ENCODE results near the gene MS4A4A. TPM values are rescaled to one million over a fixed set of nuclear protein-coding genes. Genes with fewer than 3 reads are reported as not detected.
"Not testable (repeated sequence)": the region's sequence is repeated elsewhere in the genome, so short reads cannot be mapped to it uniquely, and the experiment has no call there.

Gene MS4A4A
- polyA plus RNA-seq, 1 donor from 2014 or later, result not detected

- Histone ChIP-seq H3K4me2 (ENCODE audit: low read length) (no peak overlapping the region), H3F3A (ENCODE audit: insufficient read depth, low read length, poor library complexity, severe bottlenecking) (no peaks in the 10 kb centered on the region), H3K36me3 (ENCODE audit: insufficient read depth, low read length) (no peaks in the 10 kb centered on the region), H3K79me2 (replicated peaks; ENCODE audit: insufficient read depth, low read length) (no peaks in the 10 kb centered on the region), H2AFZ (ENCODE audit: low read depth, low read length) (no peak overlapping the region), H3K9me3 (ENCODE audit: low read length) (no peaks in the 10 kb centered on the region), H3K9ac (ENCODE audit: low read length) (no peak overlapping the region), H3K27ac (ENCODE audit: low read length) (no peak overlapping the region), H4K20me1 (ENCODE audit: insufficient read depth) (no peaks in the 10 kb centered on the region), H3K9me2 (ENCODE audit: insufficient read depth, low read length) (no peaks in the 10 kb centered on the region), H3K4me3 (ENCODE audit: low read length) (no peak overlapping the region), H3K27me3 (ENCODE audit: insufficient read depth, low read depth, low read length) (no peaks in the 10 kb centered on the region)
- TF ChIP-seq POLR2AphosphoS5 (IDR thresholded peaks at IDR 0.05) (no peak), EZH2 (IDR thresholded peaks at IDR 0.05; ENCODE audit: borderline replicate concordance, insufficient read depth, low read length, poor library complexity, severe bottlenecking) (no peak)
These were observed 1.8 kb downstream of the MS4A4A start for GRCh38 chr11:60282286-60282685.

- not testable (repeated sequence) for H3K9me2 ChIP-seq (ENCODE audit: insufficient read depth, low read length); H3K9ac ChIP-seq (ENCODE audit: low read length); H3K79me2 ChIP-seq (replicated peaks; ENCODE audit: insufficient read depth, low read length); H3K4me3 ChIP-seq (ENCODE audit: low read length); H3K9me3 ChIP-seq (ENCODE audit: low read length); H3F3A ChIP-seq (ENCODE audit: insufficient read depth, low read length, poor library complexity, severe bottlenecking); H3K36me3 ChIP-seq (ENCODE audit: insufficient read depth, low read length); H3K27me3 ChIP-seq (ENCODE audit: insufficient read depth, low read depth, low read length); H4K20me1 ChIP-seq (ENCODE audit: insufficient read depth); H3K4me2 ChIP-seq (ENCODE audit: low read length); H2AFZ ChIP-seq (ENCODE audit: low read depth, low read length); H3K27ac ChIP-seq (ENCODE audit: low read length)
These were observed 5.1 kb downstream of the MS4A4A start for GRCh38 chr11:60285411-60286126.

- no peak overlapping the region for H2AFZ ChIP-seq (ENCODE audit: low read depth, low read length)
- TF ChIP-seq EP300 (conservative IDR thresholded peaks at IDR 0.05; ENCODE audit: poor library complexity, severe bottlenecking) (no peak), RAD21 (conservative IDR thresholded peaks at IDR 0.05) (no peak), CTCF (IDR thresholded peaks at IDR 0.05; ENCODE audit: poor library complexity, severe bottlenecking) (no peak), POLR2AphosphoS5 (IDR thresholded peaks at IDR 0.05) (no peak), EZH2 (IDR thresholded peaks at IDR 0.05; ENCODE audit: borderline replicate concordance, insufficient read depth, low read length, poor library complexity, severe bottlenecking) (no peak), MXI1 (conservative IDR thresholded peaks at IDR 0.05; ENCODE audit: poor library complexity, severe bottlenecking) (no peak), SMC3 (conservative IDR thresholded peaks at IDR 0.05; ENCODE audit: poor library complexity) (no peak), TAF1 (IDR thresholded peaks at IDR 0.05; ENCODE audit: low read depth) (no peak)
- TF ChIP-seq, protein P1, sequence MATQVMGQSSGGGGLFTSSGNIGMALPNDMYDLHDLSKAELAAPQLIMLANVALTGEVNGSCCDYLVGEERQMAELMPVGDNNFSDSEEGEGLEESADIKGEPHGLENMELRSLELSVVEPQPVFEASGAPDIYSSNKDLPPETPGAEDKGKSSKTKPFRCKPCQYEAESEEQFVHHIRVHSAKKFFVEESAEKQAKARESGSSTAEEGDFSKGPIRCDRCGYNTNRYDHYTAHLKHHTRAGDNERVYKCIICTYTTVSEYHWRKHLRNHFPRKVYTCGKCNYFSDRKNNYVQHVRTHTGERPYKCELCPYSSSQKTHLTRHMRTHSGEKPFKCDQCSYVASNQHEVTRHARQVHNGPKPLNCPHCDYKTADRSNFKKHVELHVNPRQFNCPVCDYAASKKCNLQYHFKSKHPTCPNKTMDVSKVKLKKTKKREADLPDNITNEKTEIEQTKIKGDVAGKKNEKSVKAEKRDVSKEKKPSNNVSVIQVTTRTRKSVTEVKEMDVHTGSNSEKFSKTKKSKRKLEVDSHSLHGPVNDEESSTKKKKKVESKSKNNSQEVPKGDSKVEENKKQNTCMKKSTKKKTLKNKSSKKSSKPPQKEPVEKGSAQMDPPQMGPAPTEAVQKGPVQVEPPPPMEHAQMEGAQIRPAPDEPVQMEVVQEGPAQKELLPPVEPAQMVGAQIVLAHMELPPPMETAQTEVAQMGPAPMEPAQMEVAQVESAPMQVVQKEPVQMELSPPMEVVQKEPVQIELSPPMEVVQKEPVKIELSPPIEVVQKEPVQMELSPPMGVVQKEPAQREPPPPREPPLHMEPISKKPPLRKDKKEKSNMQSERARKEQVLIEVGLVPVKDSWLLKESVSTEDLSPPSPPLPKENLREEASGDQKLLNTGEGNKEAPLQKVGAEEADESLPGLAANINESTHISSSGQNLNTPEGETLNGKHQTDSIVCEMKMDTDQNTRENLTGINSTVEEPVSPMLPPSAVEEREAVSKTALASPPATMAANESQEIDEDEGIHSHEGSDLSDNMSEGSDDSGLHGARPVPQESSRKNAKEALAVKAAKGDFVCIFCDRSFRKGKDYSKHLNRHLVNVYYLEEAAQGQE (IDR thresholded peaks at IDR 0.05; ENCODE audit: borderline replicate concordance), result no peak
- H3K79me2 ChIP-seq (replicated peaks; ENCODE audit: insufficient read depth, low read length), result no peaks in the 10 kb centered on the region
- H3K9me3 ChIP-seq (ENCODE audit: low read length), result no peaks in the 10 kb centered on the region
- no peaks in the 10 kb centered on the region for H3K9me2 ChIP-seq (ENCODE audit: insufficient read depth, low read length)
- H3K4me3 ChIP-seq (ENCODE audit: low read length), result no peak overlapping the region
- no peak overlapping the region for H3K9ac ChIP-seq (ENCODE audit: low read length)
- no peaks in the 10 kb centered on the region for H3F3A ChIP-seq (ENCODE audit: insufficient read depth, low read length, poor library complexity, severe bottlenecking)
- H3K27ac ChIP-seq (ENCODE audit: low read length), result no peak overlapping the region
- H4K20me1 ChIP-seq (ENCODE audit: insufficient read depth), result no peaks in the 10 kb centered on the region
- no peaks in the 10 kb centered on the region for H3K36me3 ChIP-seq (ENCODE audit: insufficient read depth, low read length)
- H3K27me3 ChIP-seq (ENCODE audit: insufficient read depth, low read depth, low read length), result no peaks in the 10 kb centered on the region
- H3K4me2 ChIP-seq (ENCODE audit: low read length), result no peak overlapping the region
These were observed 8.1 kb downstream of the MS4A4A start for GRCh38 chr11:60288531-60288930.
